Activated CD4-positive, alpha-beta T cell treated with anti-CD3 and anti-CD28 coated beads, Interleukin-2, amount 10 ng/mL, durations not matched to agents 7 days and 5 days (primary cell): Measurements from ENCODE around the gene BCS1L. TPM values are rescaled to one million over a fixed set of nuclear protein-coding genes. Genes with fewer than 3 reads are reported as not detected.
"Not testable (repeated sequence)": the region's sequence is repeated elsewhere in the genome, so short reads cannot be mapped to it uniquely, and the experiment has no call there.

Experiments
- CTCF ChIA-PET: fragments of 350-600 bp; sonication (Branson Sonifier 250); formaldehyde crosslinking; loops from one replicate; lab custom pipeline; 2021; ENCODE audit warnings: antibody characterized with exemption; lab: Charles Lee
- POLR2A ChIA-PET: fragments of 350-600 bp; sonication (Branson Sonifier 250); formaldehyde crosslinking; loops from one replicate; lab custom pipeline; 2021; ENCODE audit warnings: antibody characterized with exemption; lab: Charles Lee
- DNase-seq: peaks from one replicate; pipeline ENCODE4 v3.0.0-alpha.2; 2020
- H3K27ac Mint-ChIP-seq: one replicate; pipeline ENCODE4 v1.8.0; 2021; ENCODE audit warnings: mild to moderate bottlenecking, moderate library complexity, mixed read lengths
- H3K27me3 Mint-ChIP-seq: one replicate; pipeline ENCODE4 v1.8.0; 2021; ENCODE audit warnings: mixed read lengths
- H3K36me3 Mint-ChIP-seq: one replicate; pipeline ENCODE4 v1.8.0; 2021; ENCODE audit warnings: low read depth, mixed read lengths
- H3K4me1 Mint-ChIP-seq: one replicate; pipeline ENCODE4 v1.8.0; 2021; ENCODE audit warnings: mixed read lengths
- H3K4me3 Mint-ChIP-seq: one replicate; pipeline ENCODE4 v1.8.0; 2021; ENCODE audit warnings: mild to moderate bottlenecking, moderate library complexity, mixed read lengths
- H3K9me3 Mint-ChIP-seq: one replicate; pipeline ENCODE4 v1.8.0; 2021; ENCODE audit warnings: mixed read lengths
- total RNA-seq, 2 experiments: library from RNA; stranded (reverse); gene quantifications; one replicate each; pipeline ENCODE4 v1.2.3, GENCODE V29; 2021

Gene BCS1L
- total RNA-seq, 2 experiments from 2014 or later, result 53.4 to 58.6 TPM

- H3K4me3 Mint-ChIP-seq, result no peak overlapping the region
- H3K27ac Mint-ChIP-seq, result no peak overlapping the region
- CTCF ChIA-PET, result interaction anchor here (1.7 kb wide), 2 partner anchors 46 to 183 kb away, joined by 4 to 5 read pairs; partner anchors contain the start of gene TTLL4
- peaks cover 15% of the 10 kb centered on the region for H3K4me1 Mint-ChIP-seq
- POLR2A ChIA-PET, result no interaction called here
- peaks cover 37% of the 10 kb centered on the region for H3K36me3 Mint-ChIP-seq
- no peaks in the 10 kb centered on the region for H3K9me3 Mint-ChIP-seq
- DNase-seq, result no peak
- H3K27me3 Mint-ChIP-seq, result no peaks in the 10 kb centered on the region
Observed at GRCh38 chr2:218663901-218664300, 4.4 kb downstream of the BCS1L start.

- Mint-ChIP-seq H3K4me1 (peaks cover 14% of the 10 kb centered on the region), H3K36me3 (peaks cover 34% of the 10 kb centered on the region), H3K9me3 (no peaks in the 10 kb centered on the region), H3K27me3 (no peaks in the 10 kb centered on the region), H3K27ac (no peak overlapping the region), H3K4me3 (no peak overlapping the region)
- ChIA-PET POLR2A (no interaction called here), CTCF (interaction anchor here (1.7 kb wide), 1 partner anchor 183 kb away, joined by 5 read pairs; no protein-coding TSS in a partner anchor)
- DNase-seq, result no peak
Observed at GRCh38 chr2:218664653-218665052, 5.2 kb downstream of the BCS1L start.

GRCh38 chr2:218671097-218671653, 11.7 kb downstream of the BCS1L start:
- Mint-ChIP-seq H3K27ac (peak overlapping the region; percentile 93), H3K9me3 (no peaks in the 10 kb centered on the region), H3K4me1 (peaks cover 26% of the 10 kb centered on the region), H3K36me3 (peaks cover 7% of the 10 kb centered on the region), H3K4me3 (peak overlapping the region; percentile 96), H3K27me3 (no peaks in the 10 kb centered on the region)
- POLR2A ChIA-PET, result no interaction called here
- CTCF ChIA-PET, result interaction anchor here (0.9 to 5.3 kb wide), 8 partner anchors 12 to 176 kb away, joined by 3 to 45 read pairs (median 4); partner anchors contain the start of genes BCS1L, TTLL4 and ZNF142
- no peak for DNase-seq

- CTCF ChIA-PET, result interaction anchor here (0.6 to 5.3 kb wide), 8 partner anchors 13 to 203 kb away, joined by 3 to 45 read pairs (median 4); partner anchors contain the start of genes BCS1L, TTLL4 and ZNF142
- H3K4me3 Mint-ChIP-seq, result peak within 1 kb of the TSS; percentile 96
- peaks cover 26% of the 10 kb centered on the region for H3K4me1 Mint-ChIP-seq
- H3K27ac Mint-ChIP-seq, result peak within 1 kb of the TSS; percentile 93
- POLR2A ChIA-PET, result no interaction called here
- H3K9me3 Mint-ChIP-seq, result no peaks in the 10 kb centered on the region
- H3K36me3 Mint-ChIP-seq, result peaks cover 7% of the 10 kb centered on the region
- no peaks in the 10 kb centered on the region for H3K27me3 Mint-ChIP-seq
- DNase-seq, result peak; percentile 87
Observed at GRCh38 chr2:218671654-218672566, 12.4 kb downstream of the BCS1L start, which contains the start of the genes RNF25 and STK36. Gene RNF25, minus strand, starts transcription at chr2:218672002. Its CDS starts 32 bp downstream, at chr2:218671970. Gene STK36, plus strand, starts transcription at chr2:218672086. Its CDS starts 744 bp downstream, at chr2:218672830.

GRCh38 chr2:218679119-218679518, 19.6 kb downstream of the BCS1L start:
- H3K4me3 Mint-ChIP-seq, result no peak overlapping the region
- H3K36me3 Mint-ChIP-seq, result peaks cover 2% of the 10 kb centered on the region
- no peaks in the 10 kb centered on the region for H3K9me3 Mint-ChIP-seq
- ChIA-PET POLR2A (no interaction called here), CTCF (interaction anchor here (0.9 kb wide), 1 partner anchor 10 kb away, joined by 3 read pairs; no protein-coding TSS in a partner anchor)
- H3K4me1 Mint-ChIP-seq, result no peaks in the 10 kb centered on the region
- H3K27ac Mint-ChIP-seq, result no peak overlapping the region
- no peaks in the 10 kb centered on the region for H3K27me3 Mint-ChIP-seq
- no peak for DNase-seq

- Mint-ChIP-seq H3K4me3 (no peak overlapping the region), H3K9me3 (no peaks in the 10 kb centered on the region), H3K27me3 (no peaks in the 10 kb centered on the region), H3K4me1 (no peaks in the 10 kb centered on the region), H3K27ac (no peak overlapping the region), H3K36me3 (peaks cover 2% of the 10 kb centered on the region)
- POLR2A ChIA-PET, result interaction anchor here (0.6 kb wide), 1 partner anchor 20 kb away, joined by 4 read pairs; the partner anchor contains the start of genes BCS1L and ZNF142
- CTCF ChIA-PET, result no interaction called here
- DNase-seq, result no peak
Observed at GRCh38 chr2:218680061-218680460, 20.6 kb downstream of the BCS1L start.

GRCh38 chr2:218687400-218688060, 28.0 kb downstream of the BCS1L start:
- H3K9me3 Mint-ChIP-seq, H3K27me3 Mint-ChIP-seq, H3K4me1 Mint-ChIP-seq, H3K4me3 Mint-ChIP-seq, POLR2A ChIA-PET, H3K36me3 Mint-ChIP-seq, H3K27ac Mint-ChIP-seq: not testable (repeated sequence)
- CTCF ChIA-PET, result interaction anchor here (0.6 to 1.8 kb wide), 10 partner anchors 10 to 396 kb away, joined by 3 to 8 read pairs (median 3); partner anchors contain the start of genes BCS1L, RNF25, STK36 and ZNF142
- DNase-seq, result peak; percentile 54

GRCh38 chr2:218691234-218691633, 31.8 kb downstream of the BCS1L start:
- H3K27ac Mint-ChIP-seq, result no peak overlapping the region
- no peaks in the 10 kb centered on the region for H3K9me3 Mint-ChIP-seq
- ChIA-PET CTCF (interaction anchor here (0.7 to 1.2 kb wide), 5 partner anchors 11 to 21 kb away, joined by 3 to 4 read pairs (median 3); partner anchors contain the start of gene TTLL4), POLR2A (no interaction called here)
- H3K36me3 Mint-ChIP-seq, result no peaks in the 10 kb centered on the region
- H3K4me1 Mint-ChIP-seq, result peaks cover 2% of the 10 kb centered on the region
- no peak for DNase-seq
- H3K4me3 Mint-ChIP-seq, result no peak overlapping the region
- no peaks in the 10 kb centered on the region for H3K27me3 Mint-ChIP-seq

GRCh38 chr2:218694405-218695145, 35.1 kb downstream of the BCS1L start:
- Mint-ChIP-seq H3K4me1 (no peaks in the 10 kb centered on the region), H3K4me3 (no peak overlapping the region), H3K27ac (no peak overlapping the region), H3K27me3 (no peaks in the 10 kb centered on the region), H3K9me3 (no peaks in the 10 kb centered on the region), H3K36me3 (no peaks in the 10 kb centered on the region)
- ChIA-PET POLR2A (interaction anchor here (0.6 kb wide), 1 partner anchor 399 kb away, joined by 4 read pairs; no protein-coding TSS in a partner anchor), CTCF (no interaction called here)
- no peak for DNase-seq

GRCh38 chr2:218698885-218699284, 39.4 kb downstream of the BCS1L start:
- Mint-ChIP-seq H3K27me3 (no peaks in the 10 kb centered on the region), H3K9me3 (no peaks in the 10 kb centered on the region), H3K27ac (no peak overlapping the region), H3K4me1 (no peaks in the 10 kb centered on the region), H3K36me3 (no peaks in the 10 kb centered on the region), H3K4me3 (no peak overlapping the region)
- ChIA-PET CTCF (interaction anchor here (0.9 to 1.7 kb wide), 5 partner anchors 9 to 13 kb away, joined by 3 to 5 read pairs (median 3); partner anchors contain the start of gene TTLL4), POLR2A (no interaction called here)
- no peak for DNase-seq

- H3K27ac Mint-ChIP-seq, result no peak overlapping the region
- H3K9me3 Mint-ChIP-seq, result no peaks in the 10 kb centered on the region
- no peak for DNase-seq
- no peak overlapping the region for H3K4me3 Mint-ChIP-seq
- H3K27me3 Mint-ChIP-seq, result peaks cover 6% of the 10 kb centered on the region
- ChIA-PET CTCF (interaction anchor here (0.9 to 2.5 kb wide), 4 partner anchors 9 to 146 kb away, joined by 3 to 9 read pairs (median 6); partner anchors contain the start of gene TTLL4), POLR2A (no interaction called here)
- no peaks in the 10 kb centered on the region for H3K4me1 Mint-ChIP-seq
- no peaks in the 10 kb centered on the region for H3K36me3 Mint-ChIP-seq
Observed at GRCh38 chr2:218701806-218702205, 42.3 kb downstream of the BCS1L start.
